Endodermal cell (in vitro differentiated cells): ENCODE data around the gene PCBP3. TPM values are rescaled to one million over a fixed set of nuclear protein-coding genes. Genes with fewer than 3 reads are reported as not detected.

Source experiments
- DNase-seq: peaks from one replicate; pipeline ENCODE4 v3.0.0-alpha.2; 2017
- H3K27ac ChIP-seq: 2 replicates; pipeline ENCODE4 v1.5.1; 2013; ENCODE audit warnings: mild to moderate bottlenecking, low read depth, low read length, moderate library complexity
- H3K27me3 ChIP-seq: 2 replicates; pipeline ENCODE4 v1.6.1; 2013; ENCODE audit warnings: mild to moderate bottlenecking, low read length, moderate library complexity; ENCODE audit not compliant: insufficient read depth, control insufficient read depth, poor library complexity, severe bottlenecking
- H3K36me3 ChIP-seq: 2 replicates; pipeline ENCODE4 v1.7.0; 2013; ENCODE audit warnings: mild to moderate bottlenecking, low read length, moderate library complexity; ENCODE audit not compliant: control insufficient read depth, insufficient read depth
- H3K4me1 ChIP-seq: one replicate; pipeline ENCODE4 v1.7.0; 2013; ENCODE audit warnings: low read length; ENCODE audit not compliant: control insufficient read depth, insufficient read depth
- H3K4me3 ChIP-seq: 2 replicates; pipeline ENCODE4 v1.5.1; 2013; ENCODE audit warnings: mild to moderate bottlenecking, low read length, moderate library complexity
- H3K9ac ChIP-seq: 2 replicates; pipeline ENCODE4 v1.6.1; 2013; ENCODE audit warnings: mild to moderate bottlenecking, low read length, moderate library complexity; ENCODE audit not compliant: poor library complexity, severe bottlenecking; ENCODE audit errors: extremely low read depth
- H3K9me3 ChIP-seq: 2 replicates; pipeline ENCODE4 v1.6.1; 2013; ENCODE audit warnings: mild to moderate bottlenecking, low read length, moderate library complexity; ENCODE audit not compliant: control insufficient read depth
- H3K27ac Mint-ChIP-seq: 2 replicates; pipeline ENCODE4 v1.8.0; 2020; ENCODE audit warnings: mixed read lengths
- H3K27me3 Mint-ChIP-seq: 2 replicates; pipeline ENCODE4 v1.8.0; 2021; ENCODE audit warnings: mild to moderate bottlenecking, mixed read lengths; ENCODE audit not compliant: insufficient read depth
- H3K36me3 Mint-ChIP-seq: 2 replicates; pipeline ENCODE4 v1.8.0; 2020; ENCODE audit warnings: low read depth, mixed read lengths
- H3K4me1 Mint-ChIP-seq: 2 replicates; pipeline ENCODE4 v1.8.0; 2020; ENCODE audit warnings: mixed read lengths
- H3K4me3 Mint-ChIP-seq: 2 replicates; pipeline ENCODE4 v1.8.0; 2020; ENCODE audit warnings: mild to moderate bottlenecking, moderate library complexity, mixed read lengths
- H3K9me3 Mint-ChIP-seq: 2 replicates; pipeline ENCODE4 v1.8.0; 2020; ENCODE audit warnings: mild to moderate bottlenecking, mixed read lengths
- WGBS, 2 experiments: methylation state at CpG; one replicate each; pipeline versions ENCODE4 v1.1.5 to v1.1.7; 2013; ENCODE audit warnings: missing lambda C conversion rate in 2 of 2, mixed read lengths in 1 of 2; ENCODE audit not compliant: insufficient coverage in 1 of 2, insufficient read length in 1 of 2; 5-methylcytosine and 5-hydroxymethylcytosine counted together
- total RNA-seq, 2 donors: library from RNA; stranded (reverse); fragmentation: NEBNext Ultra II Directional in 1 of 2; extraction: Animal tissue kit (Norgen Biotek cat#: 25700) in 1 of 2; gene quantifications; 2 replicates in 1 of 2; 3 replicates in 1 of 2; pipeline ENCODE4 v1.2.1, GENCODE V29; 2021
- TF ChIP-seq, protein P1 (sequence below): fragments of 200-600 bp; sonication (generic); conservative IDR thresholded peaks from 2 replicates; pipeline ENCODE4 v1.5.0; 2021; ENCODE audit warnings: antibody characterized with exemption, mild to moderate bottlenecking

The PCBP3 gene
- total RNA-seq, 2 donors from 2014 or later: 2.1 to 10.6 TPM

DNA sequence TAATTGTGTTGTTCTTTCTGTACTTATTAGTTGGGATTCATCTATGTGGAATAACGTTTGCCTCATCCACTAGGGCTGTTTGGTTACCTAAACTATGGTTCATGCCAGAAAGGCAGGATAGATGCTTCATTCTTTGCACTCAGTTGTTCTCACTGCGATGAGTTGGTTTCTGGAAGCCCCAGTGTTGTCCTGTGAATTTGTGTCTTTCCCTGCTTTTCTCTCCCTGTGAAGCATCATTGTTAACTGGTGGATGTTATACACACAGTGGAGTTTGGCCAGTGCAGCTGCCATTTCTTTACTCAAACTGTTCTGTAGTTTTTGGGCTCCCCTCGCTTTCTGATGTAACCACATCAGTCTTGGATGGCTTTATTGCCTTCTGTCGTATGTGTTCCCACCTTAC is 194.4 kb downstream of the PCBP3 start:
- TF ChIP-seq, protein P1, sequence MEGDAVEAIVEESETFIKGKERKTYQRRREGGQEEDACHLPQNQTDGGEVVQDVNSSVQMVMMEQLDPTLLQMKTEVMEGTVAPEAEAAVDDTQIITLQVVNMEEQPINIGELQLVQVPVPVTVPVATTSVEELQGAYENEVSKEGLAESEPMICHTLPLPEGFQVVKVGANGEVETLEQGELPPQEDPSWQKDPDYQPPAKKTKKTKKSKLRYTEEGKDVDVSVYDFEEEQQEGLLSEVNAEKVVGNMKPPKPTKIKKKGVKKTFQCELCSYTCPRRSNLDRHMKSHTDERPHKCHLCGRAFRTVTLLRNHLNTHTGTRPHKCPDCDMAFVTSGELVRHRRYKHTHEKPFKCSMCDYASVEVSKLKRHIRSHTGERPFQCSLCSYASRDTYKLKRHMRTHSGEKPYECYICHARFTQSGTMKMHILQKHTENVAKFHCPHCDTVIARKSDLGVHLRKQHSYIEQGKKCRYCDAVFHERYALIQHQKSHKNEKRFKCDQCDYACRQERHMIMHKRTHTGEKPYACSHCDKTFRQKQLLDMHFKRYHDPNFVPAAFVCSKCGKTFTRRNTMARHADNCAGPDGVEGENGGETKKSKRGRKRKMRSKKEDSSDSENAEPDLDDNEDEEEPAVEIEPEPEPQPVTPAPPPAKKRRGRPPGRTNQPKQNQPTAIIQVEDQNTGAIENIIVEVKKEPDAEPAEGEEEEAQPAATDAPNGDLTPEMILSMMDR: no peak
- H3K4me1 ChIP-seq: no peaks in the 10 kb centered on the region
- H3K4me3 ChIP-seq: no peak overlapping the region
- no peak for DNase-seq
- no peaks in the 10 kb centered on the region for H3K27me3 Mint-ChIP-seq
- no peak overlapping the region for H3K27ac ChIP-seq
- peaks cover 14% of the 10 kb centered on the region for H3K9me3 ChIP-seq
- no peak overlapping the region for H3K9ac ChIP-seq
- whole genome bisulfite sequencing, 2 experiments: 90 to 100% methylated on average over 3 to 4 of the region's 4 CpGs
- no peaks in the 10 kb centered on the region for H3K4me1 Mint-ChIP-seq
- H3K27ac Mint-ChIP-seq: no peak overlapping the region
- H3K36me3 Mint-ChIP-seq: peaks cover 2% of the 10 kb centered on the region
- H3K9me3 Mint-ChIP-seq: peaks cover 29% of the 10 kb centered on the region
- no peak overlapping the region for H3K4me3 Mint-ChIP-seq
- H3K27me3 ChIP-seq: no peaks in the 10 kb centered on the region
- no peaks in the 10 kb centered on the region for H3K36me3 ChIP-seq

DNA sequence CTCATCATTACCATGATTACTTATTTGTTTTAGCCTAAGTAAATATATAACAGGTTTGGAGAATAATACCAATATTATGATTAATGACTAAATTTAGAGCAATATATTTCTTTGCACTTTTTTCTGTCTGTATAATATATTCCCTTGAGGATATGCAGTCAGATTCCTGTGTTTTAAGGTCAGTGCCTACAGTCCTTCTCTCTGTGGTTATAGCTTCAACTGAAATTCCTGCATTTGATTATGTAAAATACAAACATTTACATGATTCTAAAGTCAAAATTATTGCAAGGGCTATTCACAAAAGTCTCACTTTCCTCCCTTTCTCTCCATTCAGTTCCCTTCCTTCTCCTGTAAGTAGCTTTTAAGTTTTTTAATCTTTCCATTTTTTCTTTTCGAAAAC is 195.1 kb downstream of the PCBP3 start:
- no peak overlapping the region for H3K27ac ChIP-seq
- no peaks in the 10 kb centered on the region for H3K4me1 Mint-ChIP-seq
- no peaks in the 10 kb centered on the region for H3K27me3 Mint-ChIP-seq

DNA sequence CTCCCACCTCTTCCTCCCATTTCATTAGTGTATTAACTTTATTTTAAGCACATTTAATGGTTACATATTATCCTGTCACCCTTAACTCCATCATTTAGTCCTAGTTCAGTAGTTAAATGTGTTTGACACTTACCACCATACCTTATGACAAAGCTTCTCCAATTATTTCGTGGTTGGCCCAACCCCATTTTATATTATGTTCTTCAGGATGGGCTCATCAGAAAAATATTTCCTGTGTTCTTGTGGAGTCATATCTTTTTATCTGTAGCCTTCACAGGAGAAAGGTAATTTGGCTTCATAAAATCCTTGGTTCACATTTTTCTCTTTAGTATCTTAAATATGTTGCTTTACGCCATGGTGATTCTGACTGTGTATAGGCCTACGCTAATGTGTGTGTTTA is 195.7 kb downstream of the PCBP3 start:
- Histone ChIP-seq H3K4me1 (no peaks in the 10 kb centered on the region), H3K9ac (no peak overlapping the region), H3K27ac (no peak overlapping the region), H3K4me3 (no peak overlapping the region), H3K36me3 (no peaks in the 10 kb centered on the region), H3K27me3 (no peaks in the 10 kb centered on the region), H3K9me3 (peaks cover 14% of the 10 kb centered on the region)
- H3K4me3 Mint-ChIP-seq: no peak overlapping the region
- H3K36me3 Mint-ChIP-seq: peaks cover 2% of the 10 kb centered on the region
- DNase-seq: no peak
- peaks cover 29% of the 10 kb centered on the region for H3K9me3 Mint-ChIP-seq
- H3K27ac Mint-ChIP-seq: no peak overlapping the region
- no peaks in the 10 kb centered on the region for H3K4me1 Mint-ChIP-seq
- 94% methylated on average over 3 of the region's 3 CpGs; no CpG with 5 or more reads in 1 of the 2 experiments for WGBS, 2 experiments
- TF ChIP-seq, protein P1: no peak
- no peaks in the 10 kb centered on the region for H3K27me3 Mint-ChIP-seq

More for the DNA sequence above, 195.1 kb downstream of the PCBP3 start:
- no peak for DNase-seq
- Mint-ChIP-seq H3K27ac (no peak overlapping the region), H3K36me3 (peaks cover 2% of the 10 kb centered on the region), H3K9me3 (peaks cover 29% of the 10 kb centered on the region), H3K4me3 (no peak overlapping the region)
- Histone ChIP-seq H3K27me3 (no peaks in the 10 kb centered on the region), H3K36me3 (no peaks in the 10 kb centered on the region), H3K4me3 (no peak overlapping the region), H3K9ac (no peak overlapping the region), H3K9me3 (peaks cover 14% of the 10 kb centered on the region), H3K4me1 (no peaks in the 10 kb centered on the region)
- TF ChIP-seq, protein P1: no peak
- WGBS, 2 experiments: 88% methylated on average over 1 of the region's 1 CpG; no CpG with 5 or more reads in 1 of the 2 experiments
